HUES6 (cell line): ENCODE data around the gene RIMS4.

Source experiments
- H3K27ac ChIP-seq: 2 replicates; pipeline ENCODE4 v1.7.0; 2013; ENCODE audit warnings: low read depth, mild to moderate bottlenecking, low read length, inconsistent platforms
- H3K27me3 ChIP-seq: 2 replicates; pipeline ENCODE4 v1.6.1; 2013; ENCODE audit warnings: low read length; ENCODE audit not compliant: control insufficient read depth, insufficient read depth
- H3K36me3 ChIP-seq: 2 replicates; pipeline ENCODE4 v1.6.1; 2013; ENCODE audit warnings: low read length; ENCODE audit not compliant: control insufficient read depth, insufficient read depth
- H3K4me1 ChIP-seq: 2 replicates; pipeline ENCODE4 v1.6.1; 2013; ENCODE audit warnings: low read length; ENCODE audit not compliant: control insufficient read depth, insufficient read depth
- H3K4me3 ChIP-seq: 2 replicates; pipeline ENCODE4 v1.5.1; 2013; ENCODE audit warnings: low read depth, low read length
- H3K9ac ChIP-seq: one replicate; pipeline ENCODE4 v1.6.1; 2013; ENCODE audit warnings: mild to moderate bottlenecking, low read length
- H3K9me3 ChIP-seq: 2 replicates; pipeline ENCODE4 v1.6.1; 2013; ENCODE audit warnings: low read depth, low read length; ENCODE audit not compliant: control insufficient read depth, insufficient read depth

RIMS4 gene

GRCh38 chr20:44841955-44842354 lies 31.6 kb upstream of the RIMS4 start:
- no peak overlapping the region for H3K4me3 ChIP-seq
- H3K27ac ChIP-seq, result no peak overlapping the region
- no peak overlapping the region for H3K9ac ChIP-seq
- no peaks in the 10 kb centered on the region for H3K4me1 ChIP-seq
- H3K9me3 ChIP-seq, result 0 out of 2 replicates have a peak, but pooled peaks cover 4% of the 10 kb centered on the region
- no peaks in the 10 kb centered on the region for H3K27me3 ChIP-seq
- no peaks in the 10 kb centered on the region for H3K36me3 ChIP-seq

DNA sequence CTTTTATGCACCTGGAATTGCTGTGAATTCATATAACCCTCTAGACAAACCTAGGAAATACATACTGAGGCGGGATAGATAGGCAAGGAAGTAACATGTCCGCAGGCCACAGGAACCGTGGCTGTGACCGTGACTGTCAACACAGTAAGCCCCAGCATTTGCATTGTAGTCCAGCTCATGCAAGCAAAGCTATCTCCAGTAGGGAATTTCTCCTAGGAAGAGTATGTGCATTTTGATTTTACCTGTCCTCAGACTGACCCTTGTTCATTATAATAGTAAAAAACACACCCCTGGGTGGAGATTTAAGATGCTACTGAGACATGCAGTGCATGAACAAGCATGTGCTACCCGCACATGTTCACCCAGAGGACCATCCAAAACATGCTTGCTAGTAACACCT lies 30.5 kb upstream of the RIMS4 start:
- Histone ChIP-seq H3K27me3 (no peaks in the 10 kb centered on the region), H3K4me3 (no peak overlapping the region), H3K9ac (no peak overlapping the region), H3K4me1 (peaks cover 3% of the 10 kb centered on the region; the same call in 1 of the 2 replicates), H3K9me3 (0 out of 2 replicates have a peak, but pooled peaks cover 4% of the 10 kb centered on the region), H3K36me3 (no peaks in the 10 kb centered on the region), H3K27ac (no peak overlapping the region)

GRCh38 chr20:44839481-44839880 lies 29.1 kb upstream of the RIMS4 start:
- no peak overlapping the region for H3K27ac ChIP-seq
- H3K9me3 ChIP-seq, result 0 out of 2 replicates have a peak, but pooled peaks cover 4% of the 10 kb centered on the region
- peaks cover 4% of the 10 kb centered on the region; the same call in 1 of the 2 replicates for H3K4me1 ChIP-seq
- H3K27me3 ChIP-seq, result no peaks in the 10 kb centered on the region
- H3K9ac ChIP-seq, result no peak overlapping the region
- no peak overlapping the region for H3K4me3 ChIP-seq
- no peaks in the 10 kb centered on the region for H3K36me3 ChIP-seq

DNA sequence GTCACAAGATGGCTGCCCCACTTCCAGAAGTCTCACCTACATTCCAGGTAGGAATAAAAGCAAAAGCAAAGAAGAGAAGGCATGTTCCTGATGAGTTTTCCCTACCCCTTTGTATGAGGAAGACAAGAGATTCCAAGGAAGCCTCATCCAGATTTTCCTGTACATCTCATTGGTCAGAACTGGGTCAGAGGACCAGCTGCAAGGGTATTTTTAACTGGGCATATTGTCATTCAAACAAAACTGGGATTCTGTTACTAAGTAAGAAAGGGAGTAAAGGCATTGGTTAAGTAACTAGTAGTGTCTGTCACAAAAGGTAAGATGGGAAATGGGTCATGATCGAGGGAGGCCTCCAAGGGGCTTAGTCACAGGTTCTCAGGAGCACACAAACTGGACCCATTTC lies 28.2 kb upstream of the RIMS4 start:
- Histone ChIP-seq H3K9ac (no peak overlapping the region), H3K36me3 (no peaks in the 10 kb centered on the region), H3K27ac (no peak overlapping the region), H3K27me3 (no peaks in the 10 kb centered on the region), H3K4me1 (peaks cover 4% of the 10 kb centered on the region; the same call in 1 of the 2 replicates), H3K9me3 (0 out of 2 replicates have a peak, but pooled peaks cover 4% of the 10 kb centered on the region), H3K4me3 (no peak overlapping the region)

DNA sequence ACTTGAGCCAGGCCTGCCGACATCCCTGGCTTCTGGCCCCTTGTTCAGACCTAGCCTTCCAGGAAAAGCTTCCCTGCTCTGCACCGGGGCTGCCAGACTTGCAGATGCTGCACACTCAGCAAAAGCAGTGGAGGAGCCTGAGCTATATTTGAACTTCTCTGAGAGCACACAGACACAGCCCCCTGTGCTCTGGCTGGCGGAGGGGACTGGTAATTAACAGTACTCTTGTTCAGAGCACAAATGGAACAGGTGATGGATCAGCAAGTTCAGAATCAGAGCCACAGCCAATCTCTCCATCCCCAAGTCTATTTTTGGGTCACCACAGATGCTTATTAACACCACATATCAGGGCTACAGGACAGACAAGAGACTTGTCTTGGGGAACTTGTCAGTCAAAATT lies 27.6 kb upstream of the RIMS4 start:
- Histone ChIP-seq H3K27me3 (no peaks in the 10 kb centered on the region), H3K4me1 (peaks cover 4% of the 10 kb centered on the region; the same call in 1 of the 2 replicates), H3K9me3 (0 out of 2 replicates have a peak, but pooled peaks cover 4% of the 10 kb centered on the region), H3K27ac (no peak overlapping the region), H3K36me3 (no peaks in the 10 kb centered on the region), H3K4me3 (no peak overlapping the region), H3K9ac (no peak overlapping the region)

- 0 out of 2 replicates have a peak, but pooled peaks cover 4% of the 10 kb centered on the region for H3K9me3 ChIP-seq
- H3K9ac ChIP-seq, result no peak overlapping the region
- no peak overlapping the region for H3K4me3 ChIP-seq
- H3K4me1 ChIP-seq, result peaks cover 4% of the 10 kb centered on the region; the same call in 1 of the 2 replicates
- H3K36me3 ChIP-seq, result no peaks in the 10 kb centered on the region
- no peak overlapping the region for H3K27ac ChIP-seq
- H3K27me3 ChIP-seq, result no peaks in the 10 kb centered on the region
These were observed 26.3 kb upstream of the RIMS4 start for GRCh38 chr20:44836601-44837120.

- no peak overlapping the region for H3K4me3 ChIP-seq
- H3K27me3 ChIP-seq, result no peaks in the 10 kb centered on the region
- H3K36me3 ChIP-seq, result no peaks in the 10 kb centered on the region
- peaks cover 5% of the 10 kb centered on the region; the same call in 1 of the 2 replicates for H3K9me3 ChIP-seq
- no peak overlapping the region for H3K9ac ChIP-seq
- no peak overlapping the region for H3K27ac ChIP-seq
- peaks cover 4% of the 10 kb centered on the region; the same call in 1 of the 2 replicates for H3K4me1 ChIP-seq
These were observed 25.4 kb upstream of the RIMS4 start for GRCh38 chr20:44835661-44836221.

- Histone ChIP-seq H3K9ac (no peak overlapping the region), H3K9me3 (peaks cover 9% of the 10 kb centered on the region), H3K27me3 (no peaks in the 10 kb centered on the region), H3K4me1 (peaks cover 4% of the 10 kb centered on the region; the same call in 1 of the 2 replicates), H3K36me3 (no peaks in the 10 kb centered on the region), H3K4me3 (no peak overlapping the region), H3K27ac (no peak overlapping the region)
These were observed 24.8 kb upstream of the RIMS4 start for GRCh38 chr20:44835116-44835515.

DNA sequence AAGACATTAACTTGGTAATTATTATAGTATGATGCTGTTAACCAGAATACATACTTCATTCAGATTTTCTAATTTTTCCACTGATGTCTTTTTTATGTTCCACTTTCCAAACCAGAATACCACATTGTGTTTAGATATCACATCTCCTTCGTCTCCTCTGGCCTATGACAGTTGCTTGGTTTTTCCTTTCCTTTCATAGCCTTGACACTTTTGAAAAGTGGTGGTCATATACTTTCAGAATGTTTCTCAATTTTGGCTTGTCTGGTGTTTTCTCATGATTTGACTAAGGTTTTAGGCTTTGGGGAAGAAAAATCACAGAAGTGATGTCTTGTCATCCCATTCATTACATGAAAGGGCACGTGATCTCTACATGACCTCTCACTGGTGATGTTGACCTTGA lies 24.3 kb upstream of the RIMS4 start:
- H3K4me3 ChIP-seq, result no peak overlapping the region
- peaks cover 9% of the 10 kb centered on the region for H3K9me3 ChIP-seq
- peaks cover 4% of the 10 kb centered on the region; the same call in 1 of the 2 replicates for H3K4me1 ChIP-seq
- no peaks in the 10 kb centered on the region for H3K36me3 ChIP-seq
- H3K27ac ChIP-seq, result no peak overlapping the region
- H3K9ac ChIP-seq, result no peak overlapping the region
- no peaks in the 10 kb centered on the region for H3K27me3 ChIP-seq

DNA sequence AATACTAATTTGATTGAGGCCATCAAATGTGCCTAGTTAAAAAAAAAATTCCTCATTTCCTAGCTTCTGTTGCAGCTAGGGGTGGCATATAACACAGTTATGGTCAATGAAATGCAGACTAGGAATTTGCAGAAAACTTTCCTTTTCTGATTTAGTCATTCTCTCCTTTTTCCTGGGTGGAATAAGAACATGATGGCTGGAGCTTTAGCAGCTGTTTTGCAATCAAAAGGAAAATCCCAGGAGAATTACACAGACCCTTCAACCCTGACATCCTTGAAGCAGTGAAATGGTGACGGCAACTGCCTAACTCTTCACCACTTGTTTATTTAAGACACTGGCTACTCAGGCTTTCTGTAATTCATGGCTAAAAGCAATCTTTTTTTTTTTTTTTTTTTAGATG lies 23.1 kb upstream of the RIMS4 start:
- no peak overlapping the region for H3K9ac ChIP-seq
- H3K4me3 ChIP-seq, result no peak overlapping the region
- no peaks in the 10 kb centered on the region for H3K27me3 ChIP-seq
- H3K36me3 ChIP-seq, result no peaks in the 10 kb centered on the region
- H3K27ac ChIP-seq, result no peak overlapping the region
- H3K9me3 ChIP-seq, result peaks cover 9% of the 10 kb centered on the region
- peaks cover 4% of the 10 kb centered on the region; the same call in 1 of the 2 replicates for H3K4me1 ChIP-seq

GRCh38 chr20:44832724-44833123 lies 22.4 kb upstream of the RIMS4 start:
- Histone ChIP-seq H3K36me3 (no peaks in the 10 kb centered on the region), H3K4me1 (peaks cover 4% of the 10 kb centered on the region; the same call in 1 of the 2 replicates), H3K9ac (no peak overlapping the region), H3K9me3 (peaks cover 7% of the 10 kb centered on the region), H3K27ac (no peak overlapping the region), H3K4me3 (no peak overlapping the region), H3K27me3 (no peaks in the 10 kb centered on the region)
